ENCODE measurements around the gene APBA3. TPM values are rescaled to one million over a fixed set of nuclear protein-coding genes. Genes with fewer than 3 reads are reported as not detected.

The APBA3 gene
- total RNA-seq, 2 experiments from 2014 or later = 45.8 to 46.2 TPM

DNA sequence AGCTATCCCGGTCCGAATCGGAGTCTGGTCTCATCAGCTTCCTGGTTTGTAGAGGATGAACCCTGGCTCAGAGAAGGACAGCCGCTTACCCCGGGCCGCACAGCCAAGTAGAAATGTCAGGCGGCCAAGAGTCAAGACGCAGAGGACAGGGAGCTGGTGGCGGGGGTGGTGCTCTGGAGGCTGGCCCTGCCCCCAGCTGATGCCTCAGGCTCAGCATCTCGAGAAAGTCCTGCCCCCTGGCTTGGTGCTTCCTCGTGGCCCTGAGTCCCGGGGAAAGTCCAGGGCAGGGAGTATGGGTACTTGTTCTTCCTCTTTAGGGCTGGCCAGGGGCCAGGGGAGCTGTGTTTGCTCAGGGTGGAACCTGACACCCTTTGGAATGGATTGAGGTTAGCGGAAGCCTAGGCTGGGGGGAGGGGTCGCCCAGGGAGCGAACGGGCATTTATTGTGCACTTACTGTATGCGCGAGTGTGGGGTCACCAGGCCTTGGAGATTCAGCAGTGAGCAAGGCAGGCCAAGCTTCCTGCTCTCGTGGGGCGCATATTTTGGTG is 51.2 kb downstream of the APBA3 start:
- H3K4me1 Mint-ChIP-seq = peaks cover 6% of the 10 kb centered on the region
- CTCF ChIA-PET = interaction anchor here (0.6 to 1.7 kb wide), 3 partner anchors 18 to 406 kb away, joined by 3 to 5 read pairs (median 3); partner anchors contain the start of gene MRPL54
- H3K27me3 Mint-ChIP-seq = peaks cover 5% of the 10 kb centered on the region

DNA sequence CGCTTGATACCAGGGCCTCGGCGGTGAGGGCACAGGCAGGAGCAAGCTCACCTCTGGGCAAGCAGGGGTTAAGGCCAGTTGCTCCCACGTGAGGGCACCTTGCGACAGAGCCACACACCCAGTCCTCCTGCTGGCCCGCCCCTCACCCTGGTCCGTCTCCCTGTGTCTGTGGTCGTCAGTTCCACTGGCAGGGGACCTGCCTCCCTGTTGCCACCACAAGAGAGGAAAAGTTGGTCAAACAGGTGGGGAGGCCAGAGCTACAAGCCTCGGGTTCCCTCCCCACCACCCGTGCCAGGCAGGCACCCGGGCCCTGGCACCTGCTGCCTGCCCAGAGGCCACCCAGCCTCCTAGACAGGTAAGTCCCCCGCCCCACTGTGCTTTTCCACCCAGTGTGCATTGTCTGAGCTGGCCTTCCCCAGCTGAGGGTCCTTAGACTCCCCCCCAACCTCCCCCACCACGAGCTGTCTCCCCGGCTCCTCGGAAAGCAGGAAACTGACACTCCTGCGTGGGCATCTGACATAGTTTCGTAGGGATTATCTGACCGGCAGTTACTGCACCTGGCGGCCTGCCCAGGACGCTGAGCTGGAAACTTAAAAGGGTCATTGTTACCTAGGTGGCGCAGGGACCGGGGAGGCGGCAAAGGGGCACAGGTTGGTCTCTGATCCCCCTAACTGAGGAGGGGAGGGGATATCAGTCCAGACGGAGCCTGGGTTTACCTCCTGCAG is 53.1 kb downstream of the APBA3 start, which contains the start of gene TJP3:
TSS of gene TJP3 (plus strand) at position 178 of the 725 bp plus-strand sequence. CDS start 20,049 bp downstream, outside the sequence.
- POLR2A ChIA-PET = no interaction called here

More for the DNA sequence above, 51.2 kb downstream of the APBA3 start:
- Mint-ChIP-seq H3K36me3 (ENCODE audit: low read depth) (no peaks in the 10 kb centered on the region), H3K9me3 (no peaks in the 10 kb centered on the region), H3K27ac (no peak overlapping the region), H3K4me3 (no peak overlapping the region)
- no peak for DNase-seq
- POLR2A ChIA-PET = no interaction called here

DNA sequence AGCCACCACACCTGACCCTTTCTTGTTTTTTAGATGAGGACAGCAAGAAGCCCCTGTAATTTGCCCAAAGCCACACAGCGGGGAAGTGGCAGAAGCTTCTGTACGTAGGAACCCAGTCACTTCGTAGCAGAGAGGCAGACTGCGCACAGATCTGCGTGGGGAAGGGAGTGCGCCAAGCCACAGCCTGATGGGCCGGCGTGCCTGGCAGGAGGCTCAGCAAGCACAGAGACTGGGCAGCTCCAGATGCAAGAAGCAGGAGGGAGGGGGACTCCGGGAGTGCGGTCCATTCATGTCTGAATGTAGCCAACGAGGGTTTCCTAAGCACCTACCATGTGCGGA is 53.7 kb downstream of the APBA3 start:
- H3K9me3 Mint-ChIP-seq = no peaks in the 10 kb centered on the region
- DNase-seq = no peak
- ChIA-PET CTCF (interaction anchor here (0.6 to 1.3 kb wide), 3 partner anchors 22 to 122 kb away, joined by 3 read pairs; partner anchors contain the start of gene GIPC3), POLR2A (no interaction called here)
- H3K4me3 Mint-ChIP-seq = no peak overlapping the region
- no peaks in the 10 kb centered on the region for H3K36me3 Mint-ChIP-seq (ENCODE audit: low read depth)
- H3K27ac Mint-ChIP-seq = peak overlapping the region; percentile 60
- peaks cover 5% of the 10 kb centered on the region for H3K27me3 Mint-ChIP-seq
- peaks cover 3% of the 10 kb centered on the region for H3K4me1 Mint-ChIP-seq

More for the DNA sequence above, 53.1 kb downstream of the APBA3 start, which contains the start of gene TJP3:
- Mint-ChIP-seq H3K27me3 (peaks cover 5% of the 10 kb centered on the region), H3K4me1 (peaks cover 6% of the 10 kb centered on the region), H3K36me3 (ENCODE audit: low read depth) (no peaks in the 10 kb centered on the region), H3K9me3 (no peaks in the 10 kb centered on the region), H3K4me3 (no peak within 1 kb of the TSS), H3K27ac (peak within 1 kb of the TSS; percentile 60)
- no peak for DNase-seq
- CTCF ChIA-PET = interaction anchor here (0.6 to 1.7 kb wide), 5 partner anchors 11 to 123 kb away, joined by 3 to 5 read pairs (median 3); partner anchors contain the start of gene GIPC3

GRCh38 chr19:3701200-3701599 is 60.3 kb downstream of the APBA3 start:
- Mint-ChIP-seq H3K4me1 (peaks cover 22% of the 10 kb centered on the region), H3K36me3 (ENCODE audit: low read depth) (no peaks in the 10 kb centered on the region), H3K27me3 (peaks cover 2% of the 10 kb centered on the region), H3K9me3 (no peaks in the 10 kb centered on the region), H3K27ac (peak overlapping the region; percentile 46), H3K4me3 (no peak overlapping the region)
- CTCF ChIA-PET = interaction anchor here (0.6 to 1.6 kb wide), 2 partner anchors 33 to 115 kb away, joined by 3 to 6 read pairs; no protein-coding TSS in a partner anchor
- DNase-seq = no peak
- POLR2A ChIA-PET = no interaction called here

Other genes with a start within 250 kb of the APBA3 start
- gene TEKTIP1, start 222.5 kb downstream of the APBA3 start, total RNA-seq = 1 to 10 TPM; 6.5 to 8.7 TPM
- 10 to 100 TPM; 62.1 to 67.6 TPM for gene MFSD12, start 204.1 kb downstream of the APBA3 start, total RNA-seq
- 10 to 100 TPM; 47.8 to 54.1 TPM for gene HMG20B, start 188.7 kb downstream of the APBA3 start, total RNA-seq
- under 1 TPM; 0.57 to 0.71 TPM for gene GIPC3, start 176.2 kb downstream of the APBA3 start, total RNA-seq
- under 1 TPM; 0.92 to 1.00 TPM for gene TBXA2R, start 154.8 kb downstream of the APBA3 start, total RNA-seq
- 10 to 100 TPM; 31.8 to 39.1 TPM for gene CACTIN, start 134.9 kb downstream of the APBA3 start, total RNA-seq
- 10 to 100 TPM; 18.7 to 19.5 TPM for gene PIP5K1C, start 61.2 kb downstream of the APBA3 start, total RNA-seq
- gene TJP3, start 53.3 kb downstream of the APBA3 start, total RNA-seq = 1 to 10 TPM; 2.7 to 3.5 TPM
- 10 to 100 TPM; 78.4 to 81.3 TPM for gene MRPL54, start 990 bp upstream of the APBA3 start, total RNA-seq
- not detected for gene RAX2, start 10.5 kb upstream of the APBA3 start, total RNA-seq
- gene MATK, start 24.7 kb upstream of the APBA3 start, total RNA-seq = 10 to 100 TPM; 14.8 to 18.3 TPM
- under 1 TPM in 1 of 2 experiments, not detected in 1; 0.37 TPM for gene ZFR2, start 107.3 kb upstream of the APBA3 start, total RNA-seq
- not detected for gene ATCAY, start 119.0 kb upstream of the APBA3 start, total RNA-seq
- not detected for gene NMRK2, start 171.4 kb upstream of the APBA3 start, total RNA-seq
- gene DAPK3, start 209.4 kb upstream of the APBA3 start, total RNA-seq = 10 to 100 TPM; 35.5 to 41.8 TPM
- gene EEF2, start 223.8 kb upstream of the APBA3 start, total RNA-seq = 1,000 to 10,000 TPM; 1,428 to 1,492 TPM
- 10 to 100 TPM; 33.3 to 40.4 TPM for gene PIAS4, start 246.0 kb upstream of the APBA3 start, total RNA-seq

All from activated CD4-positive, alpha-beta T cell treated with anti-CD3 and anti-CD28 coated beads, Interleukin-2, amount 10 ng/mL, durations not matched to agents 7 days and 5 days (primary cell).